K562 (cell line): Measurements from ENCODE around the gene LIN9. TPM values are rescaled to one million over a fixed set of nuclear protein-coding genes. Genes with fewer than 3 reads are reported as not detected.
A peak's percentile ranks its signal among the peaks of the same experiment; 100 is the strongest.

ENCODE experiments used
- BHLHE40 ChIP-seq: IDR thresholded peaks from 2 replicates; pipeline ENCODE4 v1.6.1; 2011; ENCODE audit warnings: low read length, improper control_type of control experiment
- CBX2 ChIP-seq: fragments of 200-600 bp; sonication (generic); IDR thresholded peaks from one replicate; pipeline ENCODE4 v1.6.1; 2012; ENCODE audit warnings: mild to moderate bottlenecking, low read length, inconsistent platforms; ENCODE audit not compliant: insufficient read depth, poor library complexity, severe bottlenecking
- DNMT1 ChIP-seq: fragments of 450-650 bp; IDR thresholded peaks from 2 replicates; pipeline ENCODE4 v1.6.1; 2016; ENCODE audit warnings: antibody characterized with exemption, mild to moderate bottlenecking
- GTF3C2 ChIP-seq: IDR thresholded peaks from 3 replicates; pipeline ENCODE4 v1.6.1; 2011; ENCODE audit warnings: borderline replicate concordance, mild to moderate bottlenecking, moderate library complexity; ENCODE audit not compliant: insufficient read length; ENCODE audit errors: extremely low read depth
- KAT8 ChIP-seq: fragments of 450-650 bp; IDR thresholded peaks from 2 replicates; pipeline ENCODE4 v1.6.1; 2016; ENCODE audit warnings: low read depth, mild to moderate bottlenecking
- KLF6 ChIP-seq: fragments of 250-450 bp; sonication (Bioruptor Pico); IDR thresholded peaks from 2 replicates; pipeline ENCODE4 v1.4.0; 2020; ENCODE audit warnings: mild to moderate bottlenecking, moderate library complexity, borderline replicate concordance
- LARP7 ChIP-seq: fragments of 450-650 bp; IDR thresholded peaks from 2 replicates; pipeline ENCODE4 v1.6.1; 2016
- LEF1 ChIP-seq: fragments of 450-650 bp; IDR thresholded peaks from 2 replicates; pipeline ENCODE4 v1.6.1; 2016; ENCODE audit warnings: mild to moderate bottlenecking
- MBD1 ChIP-seq: fragments of 250-450 bp; sonication (Bioruptor Pico); IDR thresholded peaks from 2 replicates; pipeline ENCODE4 v1.8.0; 2022; ENCODE audit warnings: inconsistent platforms
- MECOM ChIP-seq: fragments of 250-450 bp; sonication (Bioruptor Pico); IDR thresholded peaks from 2 replicates; pipeline ENCODE4 v1.8.0; 2022; ENCODE audit warnings: inconsistent platforms
- PKNOX1 ChIP-seq: fragments of 450-650 bp; IDR thresholded peaks from 2 replicates; pipeline ENCODE4 v1.6.1; 2016
- RFX5 ChIP-seq: IDR thresholded peaks from 2 replicates; pipeline ENCODE4 v1.6.1; 2011; ENCODE audit warnings: low read depth, mild to moderate bottlenecking, improper control_type of control experiment, low read length
- SLC30A9 ChIP-seq: fragments of 250-450 bp; sonication (Bioruptor Pico); IDR thresholded peaks from 2 replicates; pipeline ENCODE4 v1.8.0; 2022; ENCODE audit warnings: mild to moderate bottlenecking, moderate library complexity
- SP2 ChIP-seq: IDR thresholded peaks from 2 replicates; pipeline ENCODE4 v1.6.1; 2011; ENCODE audit warnings: mild to moderate bottlenecking, low read depth, low read length, moderate library complexity; ENCODE audit not compliant: poor library complexity, severe bottlenecking; ENCODE audit errors: extremely low read depth
- SRSF7 ChIP-seq: fragments of 200-400 bp; formaldehyde crosslinking; optimal IDR thresholded peaks from 2 replicates; pipeline ENCODE3; 2017; ENCODE audit warnings: mild to moderate bottlenecking, low read depth, low read length
- TFE3 ChIP-seq: fragments of 450-650 bp; formaldehyde crosslinking; IDR thresholded peaks from 2 replicates; pipeline ENCODE4 v1.4.0; 2020; ENCODE audit warnings: mild to moderate bottlenecking, mixed read lengths
- ZNF217 ChIP-seq: sonication (generic); formaldehyde crosslinking; IDR thresholded peaks from 2 replicates; pipeline ENCODE4 v1.8.0; 2022; ENCODE audit warnings: mild to moderate bottlenecking, missing genetic modification reagents
- ZNF740 ChIP-seq, 3 experiments: fragments of 200-800 bp in 1 of 3; sonication (Bioruptor generic) in 1 of 3; sonication (generic) in 1 of 3; formaldehyde crosslinking in 1 of 3; IDR thresholded peaks; 2 replicates each; pipeline versions ENCODE4 v1.6.1 to v1.8.0; 2016 to 2022; ENCODE audit warnings: mild to moderate bottlenecking in 2 of 3, missing compliant biosample characterization in 2 of 3, missing genetic modification characterization in 2 of 3, missing genetic modification reagents in 1 of 3
- polyA plus RNA-seq, 8 experiments: library from polyadenylated mRNA; depleted of rRNA in 4 of 8; stranded (reverse) in 5 of 8; unstranded in 3 of 8; fragments of >200 nt; fragmentation: Nextera tagmentation in 2 of 8; fragmentation: Illumina TruSeq in 1 of 8; extraction: Ambion mirVana in 2 of 8; extraction: Trizol in 1 of 8; gene quantifications; 2 replicates each; pipeline versions ENCODE4 v1.2.1 to v1.2.3, GENCODE V29; 2011 to 2014; ENCODE audit warnings: inconsistent platforms in 1 of 8, missing spikeins in 1 of 8
- total RNA-seq, 7 experiments: library from RNA; depleted of rRNA in 6 of 7; stranded (reverse); fragments of >200 nt in 6 of 7; fragmentation: Illumina TruSeq in 2 of 7; extraction: Trizol in 2 of 7; gene quantifications; 2 replicates each; pipeline versions ENCODE4 v1.2.1 to v1.2.3, GENCODE V29; 2011 to 2021; ENCODE audit warnings: low replicate concordance in 1 of 7

The LIN9 gene
- total and polyA plus RNA-seq, 9 of the 15 experiments (the other 6 are each of a cell fraction or from before 2014, with no cell fraction given) = 18.8 to 33.0 (median 25.5) TPM

- TF ChIP-seq KLF6 (CRISPR knock-in tag) (no peak), BHLHE40 (no peak), SP2 (no peak), TFE3 (no peak), LEF1 (0 out of 2 replicates have a peak, but pooled peaks have one; percentile 17), ZNF740 (CRISPR knock-in tag; IDR thresholded peaks at IDR 0.05) (no peak), ZNF740 (tag; IDR thresholded peaks at IDR 0.05) (no peak; a peak in 1 of 4 replicates), MECOM (no peak), ZNF217 (CRISPR knock-in tag) (no peak), PKNOX1 (no peak), LARP7 (no peak), RFX5 (no peak), CBX2 (no peak), SRSF7 (no peak), GTF3C2 (no peak), DNMT1 (no peak), MBD1 (CRISPR knock-in tag) (no peak), SLC30A9 (CRISPR knock-in tag) (no peak), KAT8 (no peak)
These were observed 657 bp upstream of the LIN9 start (continued) for GRCh38 chr1:226309398-226310244.
